ENCODE measurements around the gene TMEM26.

TMEM26 gene

DNA sequence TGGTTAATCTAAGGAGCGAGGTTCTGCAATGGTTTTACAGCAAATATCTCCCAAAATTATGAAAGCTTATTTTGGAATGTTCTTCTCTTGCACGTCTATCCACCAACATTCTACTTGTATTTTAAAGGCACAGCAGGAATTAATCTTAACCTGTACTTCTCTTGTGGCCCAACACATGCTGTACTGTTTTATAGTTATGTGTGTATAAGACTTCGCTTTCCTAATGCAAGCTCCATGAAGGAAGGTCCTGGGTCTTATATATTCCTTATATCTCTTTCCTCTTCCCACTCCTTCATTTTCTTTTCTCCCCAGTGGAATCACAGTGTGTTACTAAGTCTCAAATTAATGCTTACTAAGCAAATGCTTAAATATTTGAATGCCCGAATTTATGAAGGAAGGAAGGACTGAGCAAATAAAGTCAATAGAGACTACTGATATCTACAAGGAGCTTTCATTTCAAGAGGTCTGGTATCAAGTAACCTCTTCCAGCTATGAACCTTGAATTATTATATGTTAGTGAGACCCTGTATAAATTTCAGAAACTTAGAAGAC, 14.0 kb downstream of the TMEM26 start:
- Histone ChIP-seq H3K27ac (no peak overlapping the region), H3K36me3 (no peaks in the 10 kb centered on the region), H4K20me1 (no peaks in the 10 kb centered on the region), H3K4me3 (no peak overlapping the region), H3K9me3 (no peaks in the 10 kb centered on the region), H3K9ac (no peak overlapping the region), H3K4me2 (no peak overlapping the region), H3K27me3 (no peaks in the 10 kb centered on the region), H3K4me1 (peaks cover 9% of the 10 kb centered on the region; the same call in 1 of the 2 replicates)
- TF ChIP-seq Cebpa-rat (IDR thresholded peaks at IDR 0.05), result no peak

DNA sequence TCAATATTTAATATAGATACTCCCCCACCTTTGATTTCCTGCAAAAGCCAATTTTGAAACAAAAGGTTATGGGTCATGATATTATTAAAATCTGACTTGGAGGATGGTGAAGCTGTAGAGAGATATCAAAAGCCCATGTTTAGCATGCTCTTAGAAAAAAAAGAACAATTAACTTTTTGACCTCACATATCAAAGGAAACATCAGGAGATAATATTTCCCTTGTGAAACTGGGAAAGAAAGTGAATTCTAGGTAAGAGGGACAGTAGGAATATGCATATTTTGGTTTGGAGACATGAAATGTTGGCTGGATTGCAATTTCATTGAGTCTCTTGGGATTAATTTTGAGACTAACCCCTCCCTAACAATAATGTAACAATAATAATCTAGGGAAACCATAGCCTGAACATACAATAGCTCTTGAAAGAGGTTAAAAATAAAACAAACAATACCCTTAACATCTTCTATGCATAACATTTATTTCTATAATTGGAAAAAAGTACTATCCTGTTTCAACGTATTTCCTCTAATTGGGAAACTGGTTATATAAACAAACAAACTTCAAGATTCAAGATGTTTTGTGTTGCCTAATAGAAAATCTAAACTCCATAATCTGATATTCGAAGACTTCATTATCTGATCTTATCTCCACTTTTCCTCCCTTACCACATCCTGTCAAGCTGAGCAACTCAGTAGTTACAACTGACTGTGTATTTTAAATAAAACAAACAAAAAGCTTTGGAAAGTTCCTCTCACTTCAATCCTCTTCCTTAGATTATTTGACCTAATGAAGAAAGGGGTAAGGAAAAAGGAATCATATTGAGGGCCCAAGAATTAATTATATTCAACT, 14.8 kb downstream of the TMEM26 start:
- no peaks in the 10 kb centered on the region for H3K36me3 ChIP-seq
- no peaks in the 10 kb centered on the region for H4K20me1 ChIP-seq
- H3K27me3 ChIP-seq, result no peaks in the 10 kb centered on the region
- H3K4me1 ChIP-seq, result peaks cover 9% of the 10 kb centered on the region; the same call in 1 of the 2 replicates
- no peak overlapping the region for H3K9ac ChIP-seq
- H3K27ac ChIP-seq, result no peak overlapping the region
- no peaks in the 10 kb centered on the region for H3K9me3 ChIP-seq
- no peak for TF ChIP-seq Cebpa-rat (IDR thresholded peaks at IDR 0.05)
- peak overlapping the region; percentile 4; the same call in 1 of the 2 replicates for H3K4me2 ChIP-seq
- no peak overlapping the region for H3K4me3 ChIP-seq

DNA sequence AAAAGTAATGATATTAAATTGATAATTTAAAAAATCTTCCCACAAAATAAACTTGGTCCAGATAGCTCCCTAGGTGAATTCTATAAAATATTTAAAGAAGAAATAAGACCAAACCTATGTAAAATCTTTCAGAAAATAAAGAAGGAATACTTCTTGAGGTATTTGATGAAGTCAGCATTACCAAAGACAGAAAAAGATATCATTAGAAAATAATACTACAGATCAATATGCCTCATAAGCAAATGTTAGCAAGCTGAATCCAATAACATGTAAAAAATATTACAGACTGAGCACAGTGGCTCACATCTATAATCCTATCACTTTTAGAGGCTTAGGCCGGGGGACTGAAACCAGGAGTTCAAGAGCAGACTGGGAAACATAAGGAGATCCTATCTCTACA, 30.0 kb downstream of the TMEM26 start:
- no peak for TF ChIP-seq Cebpa-rat (IDR thresholded peaks at IDR 0.05)
- H3K9me3 ChIP-seq, result peaks cover 13% of the 10 kb centered on the region

DNA sequence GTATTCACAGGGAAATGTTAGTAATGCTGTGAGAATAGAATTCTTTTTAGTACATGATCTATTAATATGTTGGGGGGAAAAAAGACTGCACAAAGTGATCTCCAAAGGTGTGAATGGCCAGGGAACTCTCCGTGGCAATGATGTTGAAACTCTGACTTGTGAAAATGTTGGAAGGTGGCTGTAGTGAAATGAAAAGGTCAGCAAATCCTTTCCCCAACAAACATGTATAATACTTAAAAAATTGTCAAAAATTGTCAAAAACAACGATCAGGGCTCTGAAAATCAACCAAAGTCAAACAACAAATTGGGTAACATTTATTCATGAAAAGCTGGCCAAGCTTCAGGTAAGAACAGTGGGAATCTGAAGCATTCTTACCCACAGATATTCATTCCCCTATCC, 35.5 kb downstream of the TMEM26 start:
- Histone ChIP-seq H3K4me3 (no peak overlapping the region), H3K27me3 (no peaks in the 10 kb centered on the region), H3K27ac (no peak overlapping the region), H3K9ac (no peak overlapping the region), H3K4me1 (peaks cover 6% of the 10 kb centered on the region; the same call in 1 of the 2 replicates), H3K36me3 (no peaks in the 10 kb centered on the region), H4K20me1 (no peaks in the 10 kb centered on the region), H3K4me2 (no peak overlapping the region), H3K9me3 (no peaks in the 10 kb centered on the region)
- no peak for TF ChIP-seq Cebpa-rat (IDR thresholded peaks at IDR 0.05)

More for the DNA sequence above, 30.0 kb downstream of the TMEM26 start:
- H3K4me2 ChIP-seq, result no peak overlapping the region
- H3K27ac ChIP-seq, result no peak overlapping the region
- H3K36me3 ChIP-seq, result no peaks in the 10 kb centered on the region
- no peaks in the 10 kb centered on the region for H3K27me3 ChIP-seq
- H3K9ac ChIP-seq, result no peak overlapping the region
- no peaks in the 10 kb centered on the region for H3K4me1 ChIP-seq
- no peaks in the 10 kb centered on the region for H4K20me1 ChIP-seq
- no peak overlapping the region for H3K4me3 ChIP-seq

DNA sequence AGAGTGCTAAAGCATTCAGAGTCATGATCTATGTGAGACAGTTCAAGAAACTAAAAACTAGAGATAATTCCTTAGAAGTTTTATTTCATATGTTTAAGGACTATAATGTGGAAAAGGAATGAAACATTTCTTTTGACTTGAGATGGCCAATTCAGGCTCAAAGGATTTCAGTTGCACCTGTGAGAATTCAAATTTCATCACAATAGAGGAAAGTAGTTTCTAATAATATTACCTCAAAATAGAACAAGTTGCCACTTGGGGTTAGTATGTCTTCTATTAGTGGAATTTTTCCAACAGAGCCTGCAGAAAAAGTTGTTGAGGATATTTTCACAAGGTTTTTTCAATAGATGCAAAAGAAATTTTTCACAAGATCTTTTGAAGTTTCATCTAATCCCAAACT, 37.4 kb downstream of the TMEM26 start:
- Histone ChIP-seq H3K4me3 (no peak overlapping the region), H3K9ac (no peak overlapping the region), H3K9me3 (no peaks in the 10 kb centered on the region), H3K27me3 (no peaks in the 10 kb centered on the region), H3K27ac (no peak overlapping the region), H3K36me3 (no peaks in the 10 kb centered on the region), H3K4me2 (no peak overlapping the region), H4K20me1 (no peaks in the 10 kb centered on the region), H3K4me1 (peaks cover 6% of the 10 kb centered on the region; the same call in 1 of the 2 replicates)
- no peak for TF ChIP-seq Cebpa-rat (IDR thresholded peaks at IDR 0.05)

DNA sequence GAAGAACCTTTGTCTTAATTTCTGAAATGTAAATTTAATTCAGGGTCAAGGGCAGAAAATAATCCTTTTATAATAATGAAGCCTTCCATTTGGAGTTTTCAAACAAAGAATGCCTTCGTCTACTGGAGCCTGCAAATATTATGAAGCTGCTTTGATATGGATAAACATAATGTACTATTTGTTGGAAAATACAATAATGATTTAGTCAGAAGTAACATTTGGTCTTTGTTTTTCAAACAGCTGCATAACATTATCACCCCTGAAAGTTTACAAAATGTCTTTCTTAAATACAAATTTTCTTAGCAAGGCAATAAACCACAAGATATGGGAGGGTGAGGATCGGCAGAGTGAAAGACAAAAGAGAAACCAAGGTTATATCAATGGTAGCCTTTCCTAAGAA, 41.5 kb downstream of the TMEM26 start:
- H3K27me3 ChIP-seq, result no peaks in the 10 kb centered on the region
- H3K9ac ChIP-seq, result no peak overlapping the region
- no peak overlapping the region for H3K4me2 ChIP-seq
- no peaks in the 10 kb centered on the region for H3K36me3 ChIP-seq
- TF ChIP-seq Cebpa-rat (IDR thresholded peaks at IDR 0.05), result no peak
- H3K27ac ChIP-seq, result no peak overlapping the region
- no peaks in the 10 kb centered on the region for H3K9me3 ChIP-seq
- H3K4me3 ChIP-seq, result no peak overlapping the region
- peaks cover 6% of the 10 kb centered on the region; the same call in 1 of the 2 replicates for H3K4me1 ChIP-seq
- H4K20me1 ChIP-seq, result no peaks in the 10 kb centered on the region

DNA sequence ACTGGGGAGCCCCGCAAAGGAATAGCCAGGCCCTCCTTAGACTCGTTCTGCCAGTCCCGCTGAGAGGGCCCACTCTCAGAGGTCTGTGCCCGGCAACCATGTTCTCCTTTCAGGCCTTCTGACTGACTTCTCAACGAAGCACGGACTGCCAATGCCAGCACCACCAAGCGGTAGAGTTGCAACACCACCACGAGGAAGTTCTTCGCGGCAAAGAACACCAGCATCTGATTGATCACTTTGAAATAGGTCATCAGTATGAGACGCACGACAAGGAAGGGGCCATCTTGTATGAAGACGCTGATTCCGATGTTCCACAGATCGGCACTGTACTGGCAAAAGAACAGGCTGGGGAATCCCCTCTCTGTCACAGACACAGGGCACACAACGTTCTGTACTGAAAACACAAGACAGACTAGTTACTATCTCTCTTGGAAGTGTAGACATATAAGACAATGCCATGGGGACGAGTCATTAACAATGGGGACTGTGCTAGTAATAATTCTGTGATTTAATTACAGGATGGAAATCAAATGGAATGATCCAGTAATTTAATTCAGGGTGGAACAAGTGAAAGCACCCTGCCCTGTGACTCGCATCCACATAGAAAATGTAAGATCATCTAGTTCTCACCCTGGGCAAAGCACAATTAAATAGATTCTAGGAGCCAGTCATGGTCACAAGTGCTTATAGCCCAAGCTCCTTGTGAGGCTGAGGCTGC, 42.7 kb downstream of the TMEM26 start:
- H3K27ac ChIP-seq, result no peak overlapping the region
- no peaks in the 10 kb centered on the region for H3K9me3 ChIP-seq
- no peak overlapping the region for H3K9ac ChIP-seq
- no peaks in the 10 kb centered on the region for H4K20me1 ChIP-seq
- H3K36me3 ChIP-seq, result no peaks in the 10 kb centered on the region
- H3K4me1 ChIP-seq, result peaks cover 6% of the 10 kb centered on the region; the same call in 1 of the 2 replicates
- H3K4me3 ChIP-seq, result no peak overlapping the region
- TF ChIP-seq Cebpa-rat (IDR thresholded peaks at IDR 0.05), result no peak
- no peaks in the 10 kb centered on the region for H3K27me3 ChIP-seq
- no peak overlapping the region for H3K4me2 ChIP-seq

DNA sequence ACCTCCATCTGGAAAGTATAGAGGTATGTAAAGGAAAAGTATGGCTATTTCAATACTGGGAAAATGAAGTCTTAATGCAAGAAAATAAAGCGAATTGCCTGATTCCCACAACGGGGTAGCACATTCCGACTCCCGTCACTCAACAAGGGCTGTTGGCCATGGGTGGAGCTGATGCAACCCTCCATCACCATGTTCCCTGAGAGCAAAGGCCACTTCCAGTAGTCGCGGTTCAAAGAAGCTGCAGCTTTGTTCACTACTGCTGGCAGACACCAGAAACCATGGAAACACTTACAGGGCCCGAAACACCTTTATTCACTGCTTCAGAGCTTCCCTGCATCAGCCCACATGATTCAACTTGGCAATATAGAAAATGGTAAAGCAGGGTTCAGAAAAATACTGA, 44.0 kb downstream of the TMEM26 start:
- no peak overlapping the region for H3K4me2 ChIP-seq
- TF ChIP-seq Cebpa-rat (IDR thresholded peaks at IDR 0.05), result no peak
- H3K27me3 ChIP-seq, result no peaks in the 10 kb centered on the region
- no peaks in the 10 kb centered on the region for H4K20me1 ChIP-seq
- no peaks in the 10 kb centered on the region for H3K36me3 ChIP-seq
- no peak overlapping the region for H3K4me3 ChIP-seq
- H3K4me1 ChIP-seq, result peaks cover 5% of the 10 kb centered on the region; the same call in 1 of the 2 replicates
- no peak overlapping the region for H3K27ac ChIP-seq
- no peak overlapping the region for H3K9ac ChIP-seq
- H3K9me3 ChIP-seq, result no peaks in the 10 kb centered on the region

DNA sequence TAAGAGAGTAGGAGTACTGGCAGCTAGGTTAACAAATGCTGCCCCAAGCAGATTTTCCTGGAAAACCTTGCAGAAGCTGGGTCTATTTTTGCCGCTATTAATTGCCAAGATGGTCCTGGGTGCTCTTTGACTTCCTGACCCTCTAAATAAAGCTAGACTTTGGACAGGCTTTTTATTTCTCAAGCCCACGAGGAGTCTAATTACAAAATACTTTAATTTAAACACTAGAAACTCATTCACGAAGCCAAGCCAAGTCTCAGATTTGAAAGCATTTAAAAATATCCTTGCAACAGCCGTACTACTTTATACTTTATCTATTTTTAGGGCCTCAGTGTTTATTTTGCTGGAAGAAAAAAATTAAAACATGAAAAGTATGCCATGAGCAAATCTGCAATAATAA, 45.1 kb downstream of the TMEM26 start:
- H3K9ac ChIP-seq, result no peak overlapping the region

DNA sequence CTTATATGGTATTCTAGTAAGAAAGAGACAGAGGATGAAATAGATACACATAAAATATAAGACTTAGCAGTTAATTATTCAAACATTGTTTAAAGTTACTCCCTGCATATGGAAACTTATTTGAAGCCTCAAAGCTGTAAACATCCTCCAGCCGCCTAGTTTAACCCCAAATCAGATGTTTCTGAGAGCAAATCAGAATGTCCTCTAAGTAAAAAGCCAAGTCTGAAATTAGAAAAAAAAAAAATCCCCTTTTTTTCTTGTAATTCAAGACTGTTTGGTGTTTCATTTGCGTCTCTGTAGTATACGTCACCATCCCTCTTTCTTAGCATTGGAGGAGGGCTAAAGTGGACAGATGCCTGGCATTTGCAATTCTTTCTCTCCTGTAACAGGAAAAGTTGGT, 46.4 kb downstream of the TMEM26 start:
- Histone ChIP-seq H3K27ac (no peak overlapping the region), H3K36me3 (no peaks in the 10 kb centered on the region), H3K9ac (no peak overlapping the region), H3K27me3 (no peaks in the 10 kb centered on the region), H3K9me3 (no peaks in the 10 kb centered on the region), H3K4me1 (no peaks in the 10 kb centered on the region), H4K20me1 (no peaks in the 10 kb centered on the region), H3K4me3 (no peak overlapping the region), H3K4me2 (no peak overlapping the region)
- no peak for TF ChIP-seq Cebpa-rat (IDR thresholded peaks at IDR 0.05)

More for the DNA sequence above, 45.1 kb downstream of the TMEM26 start:
- no peaks in the 10 kb centered on the region for H3K36me3 ChIP-seq
- no peak for TF ChIP-seq Cebpa-rat (IDR thresholded peaks at IDR 0.05)
- H3K4me2 ChIP-seq, result no peak overlapping the region
- H3K4me3 ChIP-seq, result no peak overlapping the region
- no peak overlapping the region for H3K27ac ChIP-seq
- H3K27me3 ChIP-seq, result no peaks in the 10 kb centered on the region
- no peaks in the 10 kb centered on the region for H3K4me1 ChIP-seq
- H3K9me3 ChIP-seq, result no peaks in the 10 kb centered on the region
- H4K20me1 ChIP-seq, result no peaks in the 10 kb centered on the region
